GM12873 (cell line): ENCODE measurements around the gene SBF1.

Source experiments
- CTCF ChIP-seq: IDR thresholded peaks from 2 replicates; pipeline ENCODE4 v1.5.1; 2012; ENCODE audit warnings: low read depth, mild to moderate bottlenecking, moderate library complexity, low read length, control low read depth; ENCODE audit not compliant: insufficient read depth; ENCODE audit errors: missing control alignments

SBF1 gene

GRCh38 chr22:50447576-50448551 lies 27.0 kb downstream of the SBF1 start:
- no peak for TF ChIP-seq CTCF

- no peak for TF ChIP-seq CTCF
These were observed 27.9 kb downstream of the SBF1 start for GRCh38 chr22:50446708-50447575.

- TF ChIP-seq CTCF = no peak
These were observed 28.7 kb downstream of the SBF1 start for GRCh38 chr22:50445880-50446707.

- TF ChIP-seq CTCF = no peak
These were observed 29.6 kb downstream of the SBF1 start for GRCh38 chr22:50445071-50445879.

GRCh38 chr22:50444663-50445062 lies 30.2 kb downstream of the SBF1 start:
- no peak for TF ChIP-seq CTCF

- TF ChIP-seq CTCF = no peak
These were observed 30.8 kb downstream of the SBF1 start for GRCh38 chr22:50443801-50444625.
